ENCODE results near the gene ZNHIT1. TPM values are rescaled to one million over a fixed set of nuclear protein-coding genes. Genes with fewer than 3 reads are reported as not detected.

Gene ZNHIT1
- total and polyA plus RNA-seq, 11 donors = 47.0 to 156 (median 61.0) TPM

DNA sequence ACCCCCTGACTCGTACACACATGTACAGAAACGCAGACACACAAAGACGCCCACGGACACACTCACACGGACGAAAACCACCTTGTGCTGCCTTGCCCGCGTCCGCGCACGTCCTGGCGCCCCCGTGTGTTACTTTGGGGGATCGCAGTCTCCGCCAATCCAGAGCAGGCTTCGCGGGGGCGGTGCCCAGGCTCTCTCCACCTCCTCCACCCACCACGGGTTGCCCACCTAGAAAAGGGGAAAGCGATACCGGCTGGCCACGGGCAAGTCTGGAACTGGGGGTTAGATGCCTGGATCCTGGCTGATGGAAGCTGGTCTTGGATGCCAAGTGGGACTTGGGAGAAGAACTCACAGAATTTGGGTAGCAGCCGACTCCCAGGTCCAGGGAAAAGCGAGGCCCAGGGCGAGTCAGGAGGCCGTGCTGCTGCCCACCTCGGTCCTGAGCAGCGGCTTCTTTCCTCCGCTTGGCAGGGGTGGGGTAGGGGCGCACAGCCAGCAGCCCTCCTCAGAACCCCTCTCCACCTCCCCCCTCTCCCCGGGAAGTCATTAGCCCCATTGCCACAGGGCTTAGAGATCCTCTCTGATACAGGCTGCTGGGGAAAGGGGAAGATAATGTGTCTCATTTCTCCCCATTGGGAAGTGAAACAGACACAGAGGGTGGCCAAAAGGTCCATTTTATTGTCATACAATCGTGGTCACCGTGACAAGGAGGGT lies 48.0 kb upstream of the ZNHIT1 start:
- no peaks in the 10 kb centered on the region for H3K9me3 ChIP-seq
- ATAC-seq (peak in 3 of 4 donors; percentile 12 to 51 (median 41)), DNase-seq (peak; percentile 51 to 86 (median 71))
- intact Hi-C loops (cut with DNase I) = loop anchor here in 2 of 10 donors (2.0 kb wide), 2 partner anchors 25 to 73 kb away; no protein-coding TSS in a partner anchor
- H3K4me1 ChIP-seq = peaks cover 0 to 55% (median 32%) of the 10 kb centered on the region in 12 donors
- TF ChIP-seq, protein P1, sequence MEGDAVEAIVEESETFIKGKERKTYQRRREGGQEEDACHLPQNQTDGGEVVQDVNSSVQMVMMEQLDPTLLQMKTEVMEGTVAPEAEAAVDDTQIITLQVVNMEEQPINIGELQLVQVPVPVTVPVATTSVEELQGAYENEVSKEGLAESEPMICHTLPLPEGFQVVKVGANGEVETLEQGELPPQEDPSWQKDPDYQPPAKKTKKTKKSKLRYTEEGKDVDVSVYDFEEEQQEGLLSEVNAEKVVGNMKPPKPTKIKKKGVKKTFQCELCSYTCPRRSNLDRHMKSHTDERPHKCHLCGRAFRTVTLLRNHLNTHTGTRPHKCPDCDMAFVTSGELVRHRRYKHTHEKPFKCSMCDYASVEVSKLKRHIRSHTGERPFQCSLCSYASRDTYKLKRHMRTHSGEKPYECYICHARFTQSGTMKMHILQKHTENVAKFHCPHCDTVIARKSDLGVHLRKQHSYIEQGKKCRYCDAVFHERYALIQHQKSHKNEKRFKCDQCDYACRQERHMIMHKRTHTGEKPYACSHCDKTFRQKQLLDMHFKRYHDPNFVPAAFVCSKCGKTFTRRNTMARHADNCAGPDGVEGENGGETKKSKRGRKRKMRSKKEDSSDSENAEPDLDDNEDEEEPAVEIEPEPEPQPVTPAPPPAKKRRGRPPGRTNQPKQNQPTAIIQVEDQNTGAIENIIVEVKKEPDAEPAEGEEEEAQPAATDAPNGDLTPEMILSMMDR (IDR thresholded peaks at IDR 0.05) = peak; percentile 77 to 88 (median 83)
- no peak for TF ChIP-seq POLR2A (IDR thresholded peaks at IDR 0.05)
- H3K36me3 ChIP-seq = no peaks in the 10 kb centered on the region
- peaks cover 71 to 100% (median 96%) of the 10 kb centered on the region in 9 donors for H3K27me3 ChIP-seq
- H3K4me3 ChIP-seq = no peak overlapping the region
- H3K27ac ChIP-seq = no peak overlapping the region
- WGBS, 4 donors = 1 to 4% (median 2%) methylated on average over 22 to 33 of the region's 33 CpGs

- Histone ChIP-seq H3K4me1 (peaks cover 0 to 47% (median 25%) of the 10 kb centered on the region in 12 donors), H3K27ac (no peak overlapping the region), H3K36me3 (no peaks in the 10 kb centered on the region), H3K9me3 (no peaks in the 10 kb centered on the region), H3K4me3 (no peak overlapping the region), H3K27me3 (peaks cover 69 to 100% (median 98%) of the 10 kb centered on the region in 9 donors)
- WGBS, 4 donors = 4 to 7% (median 5%) methylated on average over 15 to 17 of the region's 17 CpGs
- no peak for TF ChIP-seq POLR2A (IDR thresholded peaks at IDR 0.05)
- TF ChIP-seq, protein P1 (IDR thresholded peaks at IDR 0.05) = no peak
- ATAC-seq (no peak), DNase-seq (no peak)
- intact Hi-C loops (cut with DNase I) = no loop called here
Measured at GRCh38 chr7:101170617-101171441, 47.1 kb upstream of the ZNHIT1 start.

GRCh38 chr7:101171442-101171837 lies 46.5 kb upstream of the ZNHIT1 start:
- Histone ChIP-seq H3K4me3 (no peak overlapping the region), H3K36me3 (no peaks in the 10 kb centered on the region), H3K27me3 (peaks cover 66 to 100% (median 97%) of the 10 kb centered on the region in 9 donors), H3K4me1 (peaks cover 0 to 43% (median 22%) of the 10 kb centered on the region in 12 donors), H3K9me3 (no peaks in the 10 kb centered on the region), H3K27ac (no peak overlapping the region)
- no peak for DNase-seq
- WGBS, 4 donors = 1 to 2% (median 1%) methylated on average over 12 to 13 of the region's 13 CpGs
- no peak for ATAC-seq
- intact Hi-C loops (cut with DNase I) = no loop called here
- TF ChIP-seq, protein P1 (IDR thresholded peaks at IDR 0.05) = no peak
- no peak for TF ChIP-seq POLR2A (IDR thresholded peaks at IDR 0.05)
